HCT116 (cell line): ENCODE results near the gene MXRA8. TPM values are rescaled to one million over a fixed set of nuclear protein-coding genes. Genes with fewer than 3 reads are reported as not detected.

Source experiments
- ATAC-seq: fragments of 200-7000 bp; cut with Tn5 transposase; 2 replicates; pipeline ENCODE4 v1.9.1; 2020; ENCODE audit warnings: mild to moderate bottlenecking, moderate library complexity
- BruUV-seq: library from RNA; stranded (reverse); fragments of 400-500 nt; replicated peaks from 2 replicates; lab custom pipeline; 2021; lab: Mats Ljungman, UMichigan
- CTCF ChIA-PET: fragments of 300-600 bp; sonication (Branson Sonifier 250); formaldehyde crosslinking; loops from one replicate; lab custom pipeline; 2021; ENCODE audit warnings: antibody characterized with exemption; lab: Charles Lee
- POLR2A ChIA-PET: fragments of 300-600, 350-600 bp; sonication (Branson Sonifier 250); formaldehyde crosslinking; loops from one replicate; lab custom pipeline; 2021; ENCODE audit warnings: antibody characterized with exemption; lab: Charles Lee
- RAD21 ChIA-PET, 2 experiments: fragments of 300-600 bp; sonication (Branson Sonifier 250); formaldehyde crosslinking; loops; one replicate each; lab custom pipeline; 2023; ENCODE audit warnings: low total read pairs in 2 of 2; ENCODE audit not compliant: uncharacterized antibody in 2 of 2, unreplicated experiment in 2 of 2, low non-redundant PET in 1 of 2; lab: Charles Lee
- DNase-seq: peaks from one replicate; pipeline ENCODE4 v3.0.0-alpha.2; 2010; ENCODE audit warnings: low read depth, low spot score
- H2AFZ ChIP-seq: fragments of 200-600 bp; shearing (Covaris generic), sonication (generic); 2 replicates; pipeline ENCODE4 v1.6.1; 2017; ENCODE audit warnings: low read depth, mixed run types, mixed read lengths, antibody characterized with exemption, low read length; ENCODE audit not compliant: poor library complexity, severe bottlenecking
- H3K27ac ChIP-seq: 2 replicates; pipeline ENCODE4 v1.5.1; 2012; ENCODE audit warnings: low read depth, low read length
- H3K27me3 ChIP-seq: fragments of 200-600 bp; sonication (generic); 2 replicates; pipeline ENCODE4 v1.6.1; 2016; ENCODE audit warnings: mixed run types, low read length, mixed read lengths; ENCODE audit not compliant: insufficient read depth
- H3K36me3 ChIP-seq, 2 experiments: fragments of 200-500 bp in 1 of 2; fragments of 200-600 bp in 1 of 2; sonication (Bioruptor generic) in 1 of 2; sonication (generic) in 1 of 2; 2 replicates each; pipeline versions ENCODE4 v1.5.1 to v1.6.1; 2014 to 2016; ENCODE audit warnings: low read length in 2 of 2, inconsistent platforms in 1 of 2, mixed read lengths in 1 of 2, mixed run types in 1 of 2; ENCODE audit not compliant: insufficient read depth in 2 of 2, control insufficient read depth in 1 of 2
- H3K4me1 ChIP-seq, 2 experiments: fragments of 200-600 bp in 1 of 2; sonication (generic) in 1 of 2; 2 replicates each; pipeline versions ENCODE4 v1.5.1 to v1.6.1; 2012 to 2017; ENCODE audit warnings: low read length in 2 of 2, inconsistent platforms in 1 of 2, mild to moderate bottlenecking in 1 of 2, mixed read lengths in 1 of 2, mixed run types in 1 of 2, moderate library complexity in 1 of 2; ENCODE audit not compliant: insufficient read depth in 2 of 2, control insufficient read depth in 1 of 2
- H3K4me2 ChIP-seq: fragments of 200-600 bp; sonication (generic); 2 replicates; pipeline ENCODE4 v1.6.1; 2017; ENCODE audit warnings: mixed run types, low read length, mixed read lengths
- H3K4me3 ChIP-seq, 2 experiments: fragments of 200-600 bp in 1 of 2; sonication (generic) in 1 of 2; replicated peaks in 1 of 2; 2 replicates each; pipeline ENCODE4 v1.5.1; 2011 to 2016; ENCODE audit warnings: low read length in 2 of 2, control low read depth in 1 of 2, low read depth in 1 of 2, mild to moderate bottlenecking in 1 of 2, mixed read lengths in 1 of 2, mixed run types in 1 of 2
- H3K79me2 ChIP-seq: fragments of 200-600 bp; sonication (generic); 2 replicates; pipeline ENCODE4 v1.6.1; 2017; ENCODE audit warnings: mild to moderate bottlenecking, mixed run types, low read length, moderate library complexity, mixed read lengths; ENCODE audit not compliant: insufficient read depth
- H3K9ac ChIP-seq: fragments of 200-600 bp; sonication (generic); 2 replicates; pipeline ENCODE4 v1.6.1; 2016; ENCODE audit warnings: low read length, mixed read lengths
- H3K9me2 ChIP-seq: fragments of 200-600 bp; sonication (generic), shearing (Covaris generic); 2 replicates; pipeline ENCODE4 v1.6.1; 2017; ENCODE audit warnings: mixed run types, mild to moderate bottlenecking, moderate library complexity; ENCODE audit not compliant: insufficient read depth
- H3K9me3 ChIP-seq, 2 experiments: fragments of 200-500 bp in 1 of 2; fragments of 200-600 bp in 1 of 2; sonication (Bioruptor generic) in 1 of 2; sonication (generic) in 1 of 2; 2 replicates each; pipeline ENCODE4 v1.6.1; 2014 to 2017; ENCODE audit warnings: low read length in 2 of 2, mixed read lengths in 2 of 2, inconsistent platforms in 1 of 2, low read depth in 1 of 2, mild to moderate bottlenecking in 1 of 2, mixed run types in 1 of 2, moderate library complexity in 1 of 2; ENCODE audit not compliant: control insufficient read depth in 1 of 2, insufficient read depth in 1 of 2
- H4K20me1 ChIP-seq: fragments of 200-600 bp; sonication (generic), shearing (Covaris generic); 2 replicates; pipeline ENCODE4 v1.6.1; 2017; ENCODE audit warnings: mixed run types, mild to moderate bottlenecking, moderate library complexity; ENCODE audit not compliant: insufficient read depth
- CBX3 ChIP-seq: IDR thresholded peaks from 2 replicates; pipeline ENCODE4 v1.6.1; 2012; ENCODE audit warnings: low read depth
- CEBPB ChIP-seq: IDR thresholded peaks from 2 replicates; pipeline ENCODE4 v1.6.1; 2012; ENCODE audit warnings: low read depth
- EGR1 ChIP-seq: IDR thresholded peaks from 2 replicates; pipeline ENCODE4 v1.6.1; 2012; ENCODE audit warnings: low read depth
- ELF1 ChIP-seq: IDR thresholded peaks from 2 replicates; pipeline ENCODE4 v1.6.1; 2012; ENCODE audit warnings: low read depth, borderline replicate concordance
- EZH2 ChIP-seq: fragments of 200-600 bp; sonication (generic); IDR thresholded peaks from 2 replicates; pipeline ENCODE4 v1.6.1; 2017; ENCODE audit warnings: antibody characterized with exemption, mixed run types
- EZH2phosphoT487 ChIP-seq: fragments of 200-600 bp; IDR thresholded peaks from 2 replicates; pipeline ENCODE4 v1.6.1; 2018; ENCODE audit warnings: antibody characterized with exemption, borderline replicate concordance
- JUND ChIP-seq: IDR thresholded peaks from 2 replicates; pipeline ENCODE4 v1.6.1; 2012
- POLR2A ChIP-seq: IDR thresholded peaks from 2 replicates; pipeline ENCODE4 v1.7.0; 2011; ENCODE audit warnings: borderline replicate concordance; ENCODE audit not compliant: insufficient read depth, insufficient read length; ENCODE audit errors: extremely low read depth
- POLR2AphosphoS5 ChIP-seq: IDR thresholded peaks from 2 replicates; pipeline ENCODE4 v1.6.1; 2011; ENCODE audit warnings: mild to moderate bottlenecking, low read depth, low read length, moderate library complexity
- RAD21 ChIP-seq: IDR thresholded peaks from 2 replicates; pipeline ENCODE4 v1.6.1; 2012; ENCODE audit warnings: low read depth, mild to moderate bottlenecking
- SP1 ChIP-seq: IDR thresholded peaks from 2 replicates; pipeline ENCODE4 v1.6.1; 2012; ENCODE audit warnings: low read depth
- SRF ChIP-seq: IDR thresholded peaks from 2 replicates; pipeline ENCODE4 v1.6.1; 2012; ENCODE audit warnings: low read depth
- TCF7L2 ChIP-seq: IDR thresholded peaks from 2 replicates; pipeline ENCODE4 v1.7.0; 2011; ENCODE audit warnings: borderline replicate concordance, inconsistent platforms; ENCODE audit not compliant: insufficient read depth, insufficient read length; ENCODE audit errors: extremely low read depth
- YY1 ChIP-seq: IDR thresholded peaks from 2 replicates; pipeline ENCODE4 v1.6.1; 2011; ENCODE audit warnings: low read length, low read depth, moderate library complexity, mild to moderate bottlenecking; ENCODE audit not compliant: insufficient replicate concordance; ENCODE audit errors: extremely low read depth
- ZFX ChIP-seq: fragments of 450-650 bp; IDR thresholded peaks from 2 replicates; pipeline ENCODE4 v1.6.1; 2017
- ZNF274 ChIP-seq: fragments of 200-500 bp; sonication (Bioruptor generic); IDR thresholded peaks from 2 replicates; pipeline ENCODE4 v1.6.1; 2014; ENCODE audit warnings: mild to moderate bottlenecking, low read depth, low read length, inconsistent platforms
- intact Hi-C: fragments of 100-400 bp; cut with micrococcal nuclease; formaldehyde crosslinking; loops from 2 replicates; pipeline ENCODE4 v1.10.0; 2022
- total RNA-seq: library from RNA; stranded (reverse); gene quantifications from one replicate; pipeline ENCODE4 v1.2.1, GENCODE V29; 2021; ENCODE audit not compliant: unreplicated experiment
- TF ChIP-seq, protein P1 (sequence below), 3 experiments: fragments of 200-600 bp in 1 of 3; sonication (generic) in 1 of 3; IDR thresholded peaks in 2 of 3; conservative IDR thresholded peaks in 1 of 3; 2 replicates each; pipeline ENCODE4 v1.5.1; 2012 to 2017; ENCODE audit warnings: low read depth in 2 of 3, low read length in 2 of 3, antibody characterized with exemption in 1 of 3, borderline replicate concordance in 1 of 3, control low read depth in 1 of 3, mild to moderate bottlenecking in 1 of 3, mixed read lengths in 1 of 3, mixed run types in 1 of 3, moderate library complexity in 1 of 3; ENCODE audit not compliant: insufficient read depth in 1 of 3
- TF ChIP-seq, protein P2 (sequence below): IDR thresholded peaks from 2 replicates; pipeline ENCODE4 v1.6.1; 2012
- TF ChIP-seq, protein P3 (sequence below): IDR thresholded peaks from 2 replicates; pipeline ENCODE4 v1.6.1; 2012; ENCODE audit warnings: low read depth

The MXRA8 gene
- total RNA-seq, 1 experiment from 2014 or later, result 0.74 TPM

DNA sequence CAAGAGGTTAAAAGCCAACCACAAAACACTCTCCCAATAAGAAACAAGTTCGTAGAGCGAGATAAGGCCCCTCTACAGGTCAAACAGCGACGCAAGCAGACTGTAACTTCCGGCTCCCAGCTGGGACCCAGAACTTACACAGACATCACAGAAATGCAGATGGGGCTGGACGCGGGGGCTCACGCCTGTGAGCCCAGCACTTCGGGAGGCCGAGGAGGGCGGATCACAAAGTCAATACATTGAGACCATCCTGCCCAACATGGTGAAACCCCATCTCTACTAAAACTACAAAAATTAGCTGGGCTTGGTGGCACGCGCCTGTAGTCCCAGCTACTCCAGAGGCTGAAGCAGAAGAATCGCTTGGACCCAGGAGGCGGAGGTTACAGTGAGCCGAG lies 29.7 kb upstream of the MXRA8 start:
- ChIA-PET POLR2A (no interaction called here), CTCF (no interaction called here), RAD21 (no interaction called here)
- H4K20me1 ChIP-seq, result peaks cover 8% of the 10 kb centered on the region; the same call in 1 of the 2 replicates
- H3K9me2 ChIP-seq, result no peaks in the 10 kb centered on the region
- no peak overlapping the region for H3K4me2 ChIP-seq
- peaks cover 58 to 68% of the 10 kb centered on the region in 2 experiments for H3K36me3 ChIP-seq
- no peaks in the 10 kb centered on the region for H3K9me3 ChIP-seq
- H3K4me3 ChIP-seq, result no peak overlapping the region
- H2AFZ ChIP-seq, result no peak overlapping the region
- H3K79me2 ChIP-seq, result peaks cover 39% of the 10 kb centered on the region
- no peaks in the 10 kb centered on the region for H3K27me3 ChIP-seq
- no peak overlapping the region for H3K27ac ChIP-seq
- intact Hi-C loops, result no loop called here
- BruUV-seq, result no TSS peak
- no peak overlapping the region for H3K9ac ChIP-seq
- TF ChIP-seq ELF1, result no peak
- no peak for TF ChIP-seq YY1
- no peak for TF ChIP-seq EZH2phosphoT487
- TF ChIP-seq POLR2AphosphoS5, result no peak
- TF ChIP-seq CBX3, result no peak
- no peak for TF ChIP-seq RAD21
- no peak for TF ChIP-seq CEBPB
- TF ChIP-seq SP1, result no peak
- TF ChIP-seq, protein P1, sequence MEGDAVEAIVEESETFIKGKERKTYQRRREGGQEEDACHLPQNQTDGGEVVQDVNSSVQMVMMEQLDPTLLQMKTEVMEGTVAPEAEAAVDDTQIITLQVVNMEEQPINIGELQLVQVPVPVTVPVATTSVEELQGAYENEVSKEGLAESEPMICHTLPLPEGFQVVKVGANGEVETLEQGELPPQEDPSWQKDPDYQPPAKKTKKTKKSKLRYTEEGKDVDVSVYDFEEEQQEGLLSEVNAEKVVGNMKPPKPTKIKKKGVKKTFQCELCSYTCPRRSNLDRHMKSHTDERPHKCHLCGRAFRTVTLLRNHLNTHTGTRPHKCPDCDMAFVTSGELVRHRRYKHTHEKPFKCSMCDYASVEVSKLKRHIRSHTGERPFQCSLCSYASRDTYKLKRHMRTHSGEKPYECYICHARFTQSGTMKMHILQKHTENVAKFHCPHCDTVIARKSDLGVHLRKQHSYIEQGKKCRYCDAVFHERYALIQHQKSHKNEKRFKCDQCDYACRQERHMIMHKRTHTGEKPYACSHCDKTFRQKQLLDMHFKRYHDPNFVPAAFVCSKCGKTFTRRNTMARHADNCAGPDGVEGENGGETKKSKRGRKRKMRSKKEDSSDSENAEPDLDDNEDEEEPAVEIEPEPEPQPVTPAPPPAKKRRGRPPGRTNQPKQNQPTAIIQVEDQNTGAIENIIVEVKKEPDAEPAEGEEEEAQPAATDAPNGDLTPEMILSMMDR (IDR thresholded peaks at IDR 0.05 in 2 of 3, conservative IDR thresholded peaks at IDR 0.05 in 1 of 3; ENCODE audit: borderline replicate concordance in 1 of 3, insufficient read depth in 1 of 3, low read depth in 2 of 3, low read length in 2 of 3), result no peak
- TF ChIP-seq ZFX, result no peak
- no peak for TF ChIP-seq TCF7L2
- TF ChIP-seq, protein P2, sequence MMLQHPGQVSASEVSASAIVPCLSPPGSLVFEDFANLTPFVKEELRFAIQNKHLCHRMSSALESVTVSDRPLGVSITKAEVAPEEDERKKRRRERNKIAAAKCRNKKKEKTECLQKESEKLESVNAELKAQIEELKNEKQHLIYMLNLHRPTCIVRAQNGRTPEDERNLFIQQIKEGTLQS, result no peak
- TF ChIP-seq, protein P3, sequence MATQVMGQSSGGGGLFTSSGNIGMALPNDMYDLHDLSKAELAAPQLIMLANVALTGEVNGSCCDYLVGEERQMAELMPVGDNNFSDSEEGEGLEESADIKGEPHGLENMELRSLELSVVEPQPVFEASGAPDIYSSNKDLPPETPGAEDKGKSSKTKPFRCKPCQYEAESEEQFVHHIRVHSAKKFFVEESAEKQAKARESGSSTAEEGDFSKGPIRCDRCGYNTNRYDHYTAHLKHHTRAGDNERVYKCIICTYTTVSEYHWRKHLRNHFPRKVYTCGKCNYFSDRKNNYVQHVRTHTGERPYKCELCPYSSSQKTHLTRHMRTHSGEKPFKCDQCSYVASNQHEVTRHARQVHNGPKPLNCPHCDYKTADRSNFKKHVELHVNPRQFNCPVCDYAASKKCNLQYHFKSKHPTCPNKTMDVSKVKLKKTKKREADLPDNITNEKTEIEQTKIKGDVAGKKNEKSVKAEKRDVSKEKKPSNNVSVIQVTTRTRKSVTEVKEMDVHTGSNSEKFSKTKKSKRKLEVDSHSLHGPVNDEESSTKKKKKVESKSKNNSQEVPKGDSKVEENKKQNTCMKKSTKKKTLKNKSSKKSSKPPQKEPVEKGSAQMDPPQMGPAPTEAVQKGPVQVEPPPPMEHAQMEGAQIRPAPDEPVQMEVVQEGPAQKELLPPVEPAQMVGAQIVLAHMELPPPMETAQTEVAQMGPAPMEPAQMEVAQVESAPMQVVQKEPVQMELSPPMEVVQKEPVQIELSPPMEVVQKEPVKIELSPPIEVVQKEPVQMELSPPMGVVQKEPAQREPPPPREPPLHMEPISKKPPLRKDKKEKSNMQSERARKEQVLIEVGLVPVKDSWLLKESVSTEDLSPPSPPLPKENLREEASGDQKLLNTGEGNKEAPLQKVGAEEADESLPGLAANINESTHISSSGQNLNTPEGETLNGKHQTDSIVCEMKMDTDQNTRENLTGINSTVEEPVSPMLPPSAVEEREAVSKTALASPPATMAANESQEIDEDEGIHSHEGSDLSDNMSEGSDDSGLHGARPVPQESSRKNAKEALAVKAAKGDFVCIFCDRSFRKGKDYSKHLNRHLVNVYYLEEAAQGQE, result no peak
- TF ChIP-seq EGR1, result no peak
- no peak for TF ChIP-seq JUND
- TF ChIP-seq SRF, result no peak
- no peak for TF ChIP-seq EZH2
- TF ChIP-seq POLR2A, result no peak
- TF ChIP-seq ZNF274, result no peak
- DNase-seq, result no peak
- no peaks in the 10 kb centered on the region for H3K4me1 ChIP-seq
- no peak for ATAC-seq
